ENCODE data around the gene ELF4. TPM values are rescaled to one million over a fixed set of nuclear protein-coding genes. Genes with fewer than 3 reads are reported as not detected.

The ELF4 gene
- total and polyA plus RNA-seq, 9 of the 15 experiments (the other 6 are each of a cell fraction or from before 2014, with no cell fraction given), result 5.9 to 55.8 (median 25.2) TPM

GRCh38 chrX:130108647-130109428 lies 1.5 kb downstream of the ELF4 start:
- Histone ChIP-seq H3K9ac (ENCODE audit: insufficient read depth in 1 of 2, low read depth in 2 of 2, low read length in 2 of 2) (peak overlapping the region; percentile 92 to 97), H3K4me2 (ENCODE audit: insufficient read depth, low read length) (peak overlapping the region; percentile 87), H3K79me2 (ENCODE audit: control insufficient read depth, insufficient read depth, low read length) (peaks cover 62% of the 10 kb centered on the region), H3K9me1 (ENCODE audit: control insufficient read depth, insufficient read depth, low read length) (no peaks in the 10 kb centered on the region), H3K36me3 (ENCODE audit: control insufficient read depth, insufficient read depth, low read length) (peaks cover 14% of the 10 kb centered on the region), H2AFZ (ENCODE audit: low read depth, low read length) (0 out of 2 replicates have a peak overlapping the region, but pooled peaks have one; percentile 14), H3K4me3 (peak overlapping the region; percentile 71), H3K27ac (ENCODE audit: extremely low read depth, low read depth, low read length) (peak overlapping the region; percentile 96), H3K9me3 (replicated peaks; ENCODE audit: control insufficient read depth, insufficient read depth, low read depth, low read length) (no peaks in the 10 kb centered on the region), H4K20me1 (replicated peaks; ENCODE audit: control insufficient read depth, insufficient read depth, low read length) (peaks cover 29% of the 10 kb centered on the region), H3K4me1 (replicated peaks in 1 of 2; ENCODE audit: control insufficient read depth in 2 of 2, insufficient read depth in 2 of 2, low read length in 2 of 2) (peaks cover 36 to 41% of the 10 kb centered on the region in 2 experiments), H3K27me3 (ENCODE audit: control insufficient read depth in 2 of 2, insufficient read depth in 2 of 2, low read length in 2 of 2) (no peaks in the 10 kb centered on the region)
- peak; percentile 26 for FAIRE-seq
- POLR2A ChIA-PET, result interaction anchor here (0.6 to 2.9 kb wide), 4 partner anchors 10 to 14 kb away, joined by 3 to 11 read pairs (median 6); no protein-coding TSS in a partner anchor
- TSS peak; percentile 29 for BruUV-seq (replicated peaks)
- intact Hi-C loops (cut with micrococcal nuclease), result no loop called here
- CTCF ChIA-PET (ENCODE audit: low intra/inter-chr PET ratio), result no interaction called here
- ATAC-seq, result peak; percentile 59
- WGBS (ENCODE audit: insufficient coverage, low coverage, missing lambda C conversion rate), result 7% methylated on average over 7 of the region's 9 CpGs
- in situ Hi-C loops (cut with MboI), result no loop called here
- DNase-seq (ENCODE audit: extremely low read depth in 1 of 4, low spot score in 3 of 4), result peak; percentile 57 to 66 (median 60)
- TF ChIP-seq SMAD1 (IDR thresholded peaks at IDR 0.05; ENCODE audit: low read depth, low read length, partially characterized antibody) (no peak), ARID4B (CRISPR knock-in tag; IDR thresholded peaks at IDR 0.05) (peak; percentile 43; the same call in 1 of the 2 replicates), BDP1 (IDR thresholded peaks at IDR 0.05; ENCODE audit: insufficient read depth, insufficient read length) (no peak), WHSC1 (IDR thresholded peaks at IDR 0.05; ENCODE audit: low read length) (no peak), ETV1 (tag; conservative IDR thresholded peaks at IDR 0.05; ENCODE audit: low read depth) (0 out of 2 replicates have a peak, but pooled peaks have one; percentile 41), ZNF263 (CRISPR knock-in tag; IDR thresholded peaks at IDR 0.05; ENCODE audit: borderline replicate concordance) (peak; percentile 85), RBM17 (IDR thresholded peaks at IDR 0.05; ENCODE audit: borderline replicate concordance, low read depth, low read length) (no peak), ZNF24 (IDR thresholded peaks at IDR 0.05) (no peak; the same call in 1 of the 2 replicates), KLF16 (IDR thresholded peaks at IDR 0.05) (0 out of 2 replicates have a peak, but pooled peaks have one; percentile 5), ZFX (CRISPR knock-in tag; IDR thresholded peaks at IDR 0.05) (peak; percentile 20; the same call in 1 of the 2 replicates), ATF3 (IDR thresholded peaks at IDR 0.05) (peak; percentile 63), ATF3 (CRISPR knock-in tag; conservative IDR thresholded peaks at IDR 0.05) (no peak), DACH1 (IDR thresholded peaks at IDR 0.05; ENCODE audit: partially characterized antibody) (peak; percentile 75), NKRF (IDR thresholded peaks at IDR 0.05; ENCODE audit: borderline replicate concordance) (0 out of 2 replicates have a peak, but pooled peaks have one; percentile 26), SPI1 (IDR thresholded peaks at IDR 0.05; ENCODE audit: borderline replicate concordance, low read depth, low read length) (peak; percentile 30; the same call in 1 of the 2 replicates)

Data from K562 (cell line).